Measurements from ENCODE around the gene ZFHX2.
"Not testable (repeated sequence)": the region's sequence is repeated elsewhere in the genome, so short reads cannot be mapped to it uniquely, and the experiment has no call there.

ZFHX2 gene

GRCh38 chr14:23551266-23552028, at the start of gene ZFHX2:
ZFHX2 (minus strand) TSS chr14:23551765; CDS start chr14:23535325, 16,440 bp downstream.
- DNase-seq (ENCODE audit: low read depth), result no peak

- no peak for DNase-seq (ENCODE audit: low read depth)
These were observed 49.2 kb upstream of the ZFHX2 start for GRCh38 chr14:23600806-23601205.

- DNase-seq (ENCODE audit: low read depth), result no peak
These were observed 48.8 kb upstream of the ZFHX2 start for GRCh38 chr14:23600322-23600707.

GRCh38 chr14:23594191-23594590, 42.6 kb upstream of the ZFHX2 start:
- DNase-seq (ENCODE audit: low read depth), result not testable (repeated sequence)

GRCh38 chr14:23590198-23590597, 38.6 kb upstream of the ZFHX2 start:
- DNase-seq (ENCODE audit: low read depth), result no peak

- DNase-seq (ENCODE audit: low read depth), result no peak
These were observed 38.0 kb upstream of the ZFHX2 start for GRCh38 chr14:23589606-23590005.

- DNase-seq (ENCODE audit: low read depth), result peak; percentile 60
These were observed 37.5 kb upstream of the ZFHX2 start for GRCh38 chr14:23588884-23589598.

GRCh38 chr14:23584527-23585203, 33.1 kb upstream of the ZFHX2 start:
- not testable (repeated sequence) for DNase-seq (ENCODE audit: low read depth)

GRCh38 chr14:23583761-23584526, 32.4 kb upstream of the ZFHX2 start:
- not testable (repeated sequence) for DNase-seq (ENCODE audit: low read depth)

GRCh38 chr14:23582906-23583760, 31.6 kb upstream of the ZFHX2 start:
- DNase-seq (ENCODE audit: low read depth), result no peak

- no peak for DNase-seq (ENCODE audit: low read depth)
These were observed 29.4 kb upstream of the ZFHX2 start for GRCh38 chr14:23580948-23581281.

- no peak for DNase-seq (ENCODE audit: low read depth)
These were observed 28.8 kb upstream of the ZFHX2 start for GRCh38 chr14:23580152-23580926.

- DNase-seq (ENCODE audit: low read depth), result no peak
These were observed 28.2 kb upstream of the ZFHX2 start for GRCh38 chr14:23579739-23580138.

GRCh38 chr14:23579311-23579630, 27.7 kb upstream of the ZFHX2 start:
- no peak for DNase-seq (ENCODE audit: low read depth)

GRCh38 chr14:23578560-23579310, 27.2 kb upstream of the ZFHX2 start, which contains the start of gene JPH4:
JPH4 (minus strand) TSS chr14:23578790; CDS start chr14:23577453, 1,337 bp downstream.
- no peak for DNase-seq (ENCODE audit: low read depth)

GRCh38 chr14:23577710-23578392, 26.3 kb upstream of the ZFHX2 start:
- no peak for DNase-seq (ENCODE audit: low read depth)

- no peak for DNase-seq (ENCODE audit: low read depth)
These were observed 25.6 kb upstream of the ZFHX2 start for GRCh38 chr14:23577004-23577681.

GRCh38 chr14:23573384-23574015, 21.9 kb upstream of the ZFHX2 start:
- DNase-seq (ENCODE audit: low read depth), result no peak
